Suprapubic skin (tissue), 4 donors: Measurements from ENCODE around the gene SLC8B1.

Source experiments
- POLR2A ChIP-seq, 2 donors: fragments of 450-650 bp; IDR thresholded peaks; one replicate each; pipeline ENCODE4 v1.6.1; 2017; ENCODE audit warnings: antibody characterized with exemption in 2 of 2, mild to moderate bottlenecking in 2 of 2, moderate library complexity in 2 of 2
- POLR2AphosphoS5 ChIP-seq, 3 donors: sonication (generic); formaldehyde crosslinking; IDR thresholded peaks; one replicate each; pipeline ENCODE4 v1.6.1; 2017; ENCODE audit warnings: antibody characterized with exemption in 3 of 3

DNA sequence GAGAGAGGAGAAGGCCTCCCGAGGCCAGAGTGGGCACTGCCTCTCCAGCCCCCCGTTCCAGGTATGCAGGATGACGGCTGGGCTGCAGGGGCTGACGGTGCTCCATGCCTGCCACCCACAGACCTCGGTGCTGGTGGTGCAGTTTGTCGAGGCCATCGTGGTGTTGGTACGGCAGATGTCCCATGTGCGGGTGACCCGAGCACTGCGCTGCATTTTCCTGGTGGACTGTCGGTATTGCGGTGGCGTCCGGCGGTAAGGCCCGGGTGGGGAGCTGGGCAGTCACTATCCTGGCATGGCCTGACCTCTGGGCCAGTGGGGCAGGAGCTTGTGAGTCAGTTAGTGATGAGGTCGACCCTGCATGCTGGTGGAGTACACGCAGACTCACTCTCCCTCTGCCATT is 66.3 kb downstream of the SLC8B1 start:
- TF ChIP-seq POLR2A (IDR thresholded peaks at IDR 0.05) (no peak), POLR2AphosphoS5 (IDR thresholded peaks at IDR 0.05) (no peak)
